PFSK-1 (cell line): ENCODE data around the gene NCOR2.

Experiments used
- FOXP2 ChIP-seq: optimal IDR thresholded peaks from 2 replicates; pipeline ENCODE3; 2011; ENCODE audit warnings: borderline replicate concordance, control low read depth, inconsistent platforms; ENCODE audit not compliant: insufficient read depth; ENCODE audit errors: extremely low read length, extremely low read depth
- POLR2AphosphoS5 ChIP-seq: IDR thresholded peaks from 2 replicates; pipeline ENCODE4 v1.6.1; 2012; ENCODE audit warnings: low read depth, mild to moderate bottlenecking, control low read depth, low read length, moderate library complexity
- REST ChIP-seq, 2 experiments: IDR thresholded peaks; 2 replicates each; pipeline versions ENCODE4 v1.6.1 to v1.8.0; 2011 to 2012; ENCODE audit warnings: low read depth in 2 of 2, low read length in 2 of 2, control low read depth in 1 of 2, inconsistent platforms in 1 of 2, mild to moderate bottlenecking in 1 of 2, moderate library complexity in 1 of 2; ENCODE audit not compliant: insufficient read depth in 1 of 2
- SIN3A ChIP-seq: IDR thresholded peaks from 2 replicates; pipeline ENCODE4 v1.6.1; 2012; ENCODE audit warnings: mild to moderate bottlenecking, low read length, moderate library complexity, borderline replicate concordance; ENCODE audit not compliant: insufficient read depth
- TAF1 ChIP-seq: IDR thresholded peaks from 2 replicates; pipeline ENCODE4 v1.6.1; 2012; ENCODE audit warnings: low read length, control low read depth, borderline replicate concordance; ENCODE audit not compliant: insufficient read depth

Gene NCOR2

GRCh38 chr12:124527861-124528561, 39.4 kb downstream of the NCOR2 start:
- TF ChIP-seq SIN3A (no peak), POLR2AphosphoS5 (no peak), TAF1 (no peak), REST (IDR thresholded peaks at IDR 0.05; ENCODE audit: insufficient read depth in 1 of 2, low read depth in 2 of 2, low read length in 2 of 2) (no peak)

- TF ChIP-seq FOXP2: no peak
- no peak for TF ChIP-seq SIN3A
- TF ChIP-seq TAF1: no peak
Observed at GRCh38 chr12:124525927-124526692, 41.3 kb downstream of the NCOR2 start.

- no peak for TF ChIP-seq TAF1
- no peak for TF ChIP-seq FOXP2
- no peak for TF ChIP-seq REST (IDR thresholded peaks at IDR 0.05; ENCODE audit: insufficient read depth in 1 of 2, low read depth in 2 of 2, low read length in 2 of 2)
- TF ChIP-seq SIN3A: no peak
- TF ChIP-seq POLR2AphosphoS5: no peak
Observed at GRCh38 chr12:124525455-124525854, 42.0 kb downstream of the NCOR2 start.

GRCh38 chr12:124524231-124524925, 43.0 kb downstream of the NCOR2 start:
- TF ChIP-seq REST (IDR thresholded peaks at IDR 0.05; ENCODE audit: insufficient read depth in 1 of 2, low read depth in 2 of 2, low read length in 2 of 2): no peak
- no peak for TF ChIP-seq POLR2AphosphoS5
- TF ChIP-seq FOXP2: no peak
- no peak for TF ChIP-seq SIN3A
- TF ChIP-seq TAF1: no peak

- TF ChIP-seq SIN3A (no peak), REST (IDR thresholded peaks at IDR 0.05; ENCODE audit: insufficient read depth in 1 of 2, low read depth in 2 of 2, low read length in 2 of 2) (no peak), POLR2AphosphoS5 (no peak), FOXP2 (no peak), TAF1 (no peak)
Observed at GRCh38 chr12:124523071-124523470, 44.3 kb downstream of the NCOR2 start.
